Fibroblast of villous mesenchyme (primary cell): ENCODE measurements around the gene ABCC12. TPM values are rescaled to one million over a fixed set of nuclear protein-coding genes. Genes with fewer than 3 reads are reported as not detected.

ENCODE experiments used
- DNase-seq: peaks from one replicate; pipeline ENCODE4 v3.0.0-alpha.2; 2010; ENCODE audit warnings: low read depth
- H3K4me3 ChIP-seq: 2 replicates; pipeline ENCODE4 v1.5.1; 2011; ENCODE audit warnings: low read depth, mild to moderate bottlenecking, low read length
- CTCF ChIP-seq: IDR thresholded peaks from 2 replicates; pipeline ENCODE4 v1.5.1; 2012; ENCODE audit warnings: low read depth, mild to moderate bottlenecking, low read length; ENCODE audit not compliant: insufficient read depth
- total RNA-seq: library from RNA; depleted of rRNA; stranded (reverse); fragments of >200 nt; gene quantifications from 2 replicates; pipeline ENCODE4 v1.2.3, GENCODE V29; 2012

Gene ABCC12
- total RNA-seq, 1 donor: not detected

GRCh38 chr16:48164907-48165715 lies 9.3 kb upstream of the ABCC12 start:
- no peak overlapping the region for H3K4me3 ChIP-seq
- DNase-seq: peak; percentile 72
- TF ChIP-seq CTCF: peak; percentile 81

GRCh38 chr16:48162839-48163410 lies 7.1 kb upstream of the ABCC12 start:
- DNase-seq: no peak
- no peak overlapping the region for H3K4me3 ChIP-seq
- no peak for TF ChIP-seq CTCF

GRCh38 chr16:48161906-48162305 lies 6.1 kb upstream of the ABCC12 start:
- H3K4me3 ChIP-seq: no peak overlapping the region
- no peak for TF ChIP-seq CTCF
- no peak for DNase-seq

- no peak for TF ChIP-seq CTCF
- H3K4me3 ChIP-seq: no peak overlapping the region
- no peak for DNase-seq
Measured at GRCh38 chr16:48160575-48160974, 4.8 kb upstream of the ABCC12 start.

GRCh38 chr16:48158296-48158695 lies 2.5 kb upstream of the ABCC12 start:
- TF ChIP-seq CTCF: no peak
- H3K4me3 ChIP-seq: no peak overlapping the region
- DNase-seq: peak; percentile 36

GRCh38 chr16:48157794-48158193 lies 2.0 kb upstream of the ABCC12 start:
- no peak for DNase-seq
- H3K4me3 ChIP-seq: no peak overlapping the region
- TF ChIP-seq CTCF: no peak

GRCh38 chr16:48157302-48157701 lies 1.5 kb upstream of the ABCC12 start:
- no peak for DNase-seq
- TF ChIP-seq CTCF: no peak
- no peak overlapping the region for H3K4me3 ChIP-seq
